Glutamatergic neuron (in vitro differentiated cells): ENCODE data around the gene PKN1. TPM values are rescaled to one million over a fixed set of nuclear protein-coding genes. Genes with fewer than 3 reads are reported as not detected.

Experiments
- DNase-seq: peaks from one replicate; pipeline ENCODE4 v3.0.0; 2022
- H3K27ac Mint-ChIP-seq: one replicate; pipeline ENCODE4 v1.8.0; 2020; ENCODE audit warnings: mild to moderate bottlenecking, mixed read lengths, inconsistent platforms; ENCODE audit not compliant: unreplicated experiment
- H3K27me3 Mint-ChIP-seq: one replicate; pipeline ENCODE4 v1.8.0; 2020; ENCODE audit warnings: mild to moderate bottlenecking, moderate library complexity, mixed read lengths, inconsistent platforms; ENCODE audit not compliant: unreplicated experiment
- H3K36me3 Mint-ChIP-seq: one replicate; pipeline ENCODE4 v1.8.0; 2020; ENCODE audit warnings: mild to moderate bottlenecking, mixed read lengths, inconsistent platforms; ENCODE audit not compliant: unreplicated experiment
- H3K4me1 Mint-ChIP-seq: one replicate; pipeline ENCODE4 v1.8.0; 2020; ENCODE audit warnings: mild to moderate bottlenecking, low read depth, mixed read lengths, inconsistent platforms; ENCODE audit not compliant: unreplicated experiment
- H3K4me3 Mint-ChIP-seq: one replicate; pipeline ENCODE4 v1.8.0; 2020; ENCODE audit warnings: mild to moderate bottlenecking, mixed read lengths, inconsistent platforms; ENCODE audit not compliant: unreplicated experiment
- H3K9me3 Mint-ChIP-seq: one replicate; pipeline ENCODE4 v1.8.0; 2020; ENCODE audit warnings: mild to moderate bottlenecking, moderate library complexity, mixed read lengths, inconsistent platforms; ENCODE audit not compliant: unreplicated experiment
- total RNA-seq: library from RNA; stranded (reverse); fragmentation: NEBNext Ultra II Directional; extraction: Animal tissue kit (Norgen Biotek cat#: 25700); gene quantifications from one replicate; pipeline ENCODE4 v1.2.1, GENCODE V29; 2021; ENCODE audit not compliant: unreplicated experiment
- TF ChIP-seq, protein P1 (sequence below): fragments of 200-600 bp; sonication (generic); IDR thresholded peaks from one replicate; pipeline ENCODE4 v1.5.0; 2021; ENCODE audit not compliant: partially characterized antibody, unreplicated experiment

PKN1 gene
- total RNA-seq, 1 donor from 2014 or later = 117 TPM

DNA sequence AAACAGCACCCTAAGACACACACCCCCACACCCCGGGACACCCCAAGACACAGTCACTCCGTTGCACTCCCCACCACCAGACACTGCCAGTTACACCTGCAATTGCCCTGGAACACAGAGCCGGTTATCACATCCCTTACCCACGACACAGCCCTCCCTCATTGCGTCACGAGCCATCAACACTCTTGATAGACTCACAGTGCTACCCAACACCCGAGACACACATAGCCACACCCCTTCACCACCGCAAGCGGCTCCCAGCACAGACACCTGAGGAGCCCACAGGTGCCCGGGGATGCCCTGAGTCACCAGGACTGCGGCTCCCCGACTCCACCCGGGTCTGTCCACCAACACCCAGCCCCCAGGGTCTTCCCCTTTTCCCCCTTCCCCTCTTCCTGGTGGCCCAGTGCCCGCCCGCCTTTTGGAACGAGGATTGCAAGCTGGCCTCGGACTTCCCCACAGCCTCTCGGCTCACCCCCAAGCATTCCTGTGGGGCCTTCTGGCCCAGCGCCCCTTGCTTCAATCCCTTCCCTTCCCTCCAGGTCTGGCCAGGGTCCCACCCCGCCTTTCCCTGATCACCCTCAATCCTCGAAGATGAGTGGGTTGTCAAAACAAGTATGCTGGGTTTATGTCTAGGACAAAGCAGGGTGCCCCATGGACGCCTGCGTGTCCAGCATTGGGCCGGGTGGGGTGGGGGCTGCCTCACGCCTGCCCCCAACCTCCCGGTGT lies 43.7 kb downstream of the PKN1 start:
- no peak overlapping the region for H3K27ac Mint-ChIP-seq
- peaks cover 9% of the 10 kb centered on the region for H3K9me3 Mint-ChIP-seq
- TF ChIP-seq, protein P1, sequence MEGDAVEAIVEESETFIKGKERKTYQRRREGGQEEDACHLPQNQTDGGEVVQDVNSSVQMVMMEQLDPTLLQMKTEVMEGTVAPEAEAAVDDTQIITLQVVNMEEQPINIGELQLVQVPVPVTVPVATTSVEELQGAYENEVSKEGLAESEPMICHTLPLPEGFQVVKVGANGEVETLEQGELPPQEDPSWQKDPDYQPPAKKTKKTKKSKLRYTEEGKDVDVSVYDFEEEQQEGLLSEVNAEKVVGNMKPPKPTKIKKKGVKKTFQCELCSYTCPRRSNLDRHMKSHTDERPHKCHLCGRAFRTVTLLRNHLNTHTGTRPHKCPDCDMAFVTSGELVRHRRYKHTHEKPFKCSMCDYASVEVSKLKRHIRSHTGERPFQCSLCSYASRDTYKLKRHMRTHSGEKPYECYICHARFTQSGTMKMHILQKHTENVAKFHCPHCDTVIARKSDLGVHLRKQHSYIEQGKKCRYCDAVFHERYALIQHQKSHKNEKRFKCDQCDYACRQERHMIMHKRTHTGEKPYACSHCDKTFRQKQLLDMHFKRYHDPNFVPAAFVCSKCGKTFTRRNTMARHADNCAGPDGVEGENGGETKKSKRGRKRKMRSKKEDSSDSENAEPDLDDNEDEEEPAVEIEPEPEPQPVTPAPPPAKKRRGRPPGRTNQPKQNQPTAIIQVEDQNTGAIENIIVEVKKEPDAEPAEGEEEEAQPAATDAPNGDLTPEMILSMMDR = no peak
- no peaks in the 10 kb centered on the region for H3K36me3 Mint-ChIP-seq
- peaks cover 11% of the 10 kb centered on the region for H3K4me1 Mint-ChIP-seq
- peak overlapping the region; percentile 52 for H3K4me3 Mint-ChIP-seq
- peaks cover 16% of the 10 kb centered on the region for H3K27me3 Mint-ChIP-seq
- DNase-seq = peak; percentile 23

DNA sequence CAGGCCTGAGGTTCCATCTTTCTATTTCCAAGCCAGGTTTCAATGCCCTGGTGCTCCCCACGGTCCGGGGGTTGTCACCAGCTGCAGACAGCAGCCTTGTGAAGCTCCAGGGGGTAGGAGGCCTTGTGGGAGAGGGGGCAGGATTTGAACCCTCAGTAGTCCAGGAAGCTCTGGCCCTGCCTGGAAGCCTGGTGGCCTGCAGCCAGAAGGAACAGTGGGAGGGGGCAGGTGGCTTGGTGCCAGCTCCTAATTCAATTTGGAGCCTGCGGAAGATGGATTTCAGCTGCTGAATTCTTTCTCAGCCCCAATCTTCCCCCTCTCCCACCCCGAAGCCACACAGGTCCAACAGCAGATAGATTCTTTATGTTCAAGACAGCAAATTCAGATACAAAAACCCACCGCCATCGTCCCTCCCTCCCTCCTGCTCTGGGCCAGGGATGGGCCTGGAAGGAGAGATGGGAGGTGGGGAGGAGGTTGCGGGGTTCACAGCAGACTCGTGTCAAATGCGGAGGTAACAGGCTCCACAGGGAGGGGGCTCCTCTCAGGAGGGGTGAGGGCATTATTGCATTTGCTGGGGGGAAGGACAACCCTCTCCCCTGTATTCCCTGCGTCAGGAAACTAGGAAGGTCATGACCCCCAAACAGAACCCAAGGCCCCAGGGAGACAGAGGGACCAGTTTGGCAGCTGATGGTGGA lies 44.5 kb downstream of the PKN1 start:
- TF ChIP-seq, protein P1 = no peak
- H3K4me3 Mint-ChIP-seq = no peak overlapping the region
- peaks cover 11% of the 10 kb centered on the region for H3K4me1 Mint-ChIP-seq
- H3K27me3 Mint-ChIP-seq = peaks cover 16% of the 10 kb centered on the region
- peaks cover 9% of the 10 kb centered on the region for H3K9me3 Mint-ChIP-seq
- no peaks in the 10 kb centered on the region for H3K36me3 Mint-ChIP-seq
- no peak overlapping the region for H3K27ac Mint-ChIP-seq
- DNase-seq = peak; percentile 14

DNA sequence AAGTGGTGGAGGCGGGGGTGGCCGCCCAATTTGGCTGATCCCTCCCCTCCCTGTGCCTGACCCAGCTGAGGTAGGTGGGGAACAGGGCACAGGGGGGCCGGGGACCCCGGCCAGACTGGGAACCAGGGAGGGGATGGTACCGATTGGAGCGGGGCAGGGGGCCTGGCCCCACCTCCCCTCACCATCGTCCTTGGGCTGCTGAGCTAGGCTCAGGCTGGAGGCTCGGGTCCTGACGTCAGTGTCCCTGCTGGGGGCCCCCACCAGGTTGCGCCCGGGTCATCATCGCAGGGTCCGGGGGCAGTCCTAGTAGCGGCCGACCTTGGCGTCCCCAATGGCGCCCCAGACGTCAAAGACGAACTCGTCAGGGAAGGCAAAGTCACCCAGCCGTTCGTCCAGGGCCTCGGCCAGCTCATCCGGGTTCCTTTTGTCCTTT lies 45.0 kb downstream of the PKN1 start:
- Mint-ChIP-seq H3K27ac (no peak overlapping the region), H3K4me3 (no peak overlapping the region), H3K4me1 (peaks cover 10% of the 10 kb centered on the region), H3K27me3 (peaks cover 11% of the 10 kb centered on the region), H3K9me3 (peaks cover 9% of the 10 kb centered on the region), H3K36me3 (no peaks in the 10 kb centered on the region)
- TF ChIP-seq, protein P1 = no peak
- peak; percentile 22 for DNase-seq

DNA sequence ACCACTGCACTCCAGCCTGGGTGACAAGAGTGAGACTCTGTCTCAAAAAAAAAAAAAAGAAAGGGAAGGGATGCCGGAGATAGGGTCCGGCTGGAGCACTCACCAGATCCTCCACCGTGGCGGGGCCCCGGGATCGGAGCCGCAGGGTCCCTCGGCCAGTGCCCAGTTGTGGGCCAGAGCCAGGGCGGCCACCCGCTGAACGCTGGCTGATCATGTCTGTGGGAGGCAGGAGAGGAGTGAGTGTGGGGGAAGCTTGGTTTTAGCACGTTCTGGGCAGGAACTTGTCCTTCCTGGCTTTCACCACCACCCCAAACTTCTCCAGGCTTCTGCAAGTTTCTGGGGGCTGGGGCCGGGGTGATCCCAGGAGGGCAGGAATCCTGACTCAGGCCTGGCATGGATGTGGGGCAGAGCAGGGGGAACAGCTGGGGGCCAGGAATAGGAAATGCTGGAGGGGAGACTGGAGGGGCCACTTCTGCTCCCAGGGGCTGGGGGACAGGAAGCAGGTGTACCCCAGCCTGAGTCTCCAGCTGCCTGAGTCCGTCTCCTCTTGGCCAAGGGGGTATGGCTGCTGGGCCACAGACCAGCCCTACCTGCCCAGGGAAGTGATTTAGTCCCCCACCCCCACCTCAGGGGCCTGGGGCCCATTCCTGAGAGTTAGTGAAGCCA lies 46.3 kb downstream of the PKN1 start:
- peaks cover 7% of the 10 kb centered on the region for H3K9me3 Mint-ChIP-seq

More for the DNA sequence above, 46.3 kb downstream of the PKN1 start:
- Mint-ChIP-seq H3K4me3 (no peak overlapping the region), H3K4me1 (peaks cover 8% of the 10 kb centered on the region), H3K36me3 (no peaks in the 10 kb centered on the region), H3K27ac (no peak overlapping the region), H3K27me3 (peaks cover 10% of the 10 kb centered on the region)
- TF ChIP-seq, protein P1 = no peak
- DNase-seq = no peak
